PFSK-1 (cell line): Measurements from ENCODE around the gene TMEM139. TPM values are rescaled to one million over a fixed set of nuclear protein-coding genes. Genes with fewer than 3 reads are reported as not detected.

Source experiments
- FOXP2 ChIP-seq: optimal IDR thresholded peaks from 2 replicates; pipeline ENCODE3; 2011; ENCODE audit warnings: borderline replicate concordance, control low read depth, inconsistent platforms; ENCODE audit not compliant: insufficient read depth; ENCODE audit errors: extremely low read length, extremely low read depth
- POLR2AphosphoS5 ChIP-seq: IDR thresholded peaks from 2 replicates; pipeline ENCODE4 v1.6.1; 2012; ENCODE audit warnings: low read depth, mild to moderate bottlenecking, control low read depth, low read length, moderate library complexity
- REST ChIP-seq, 2 experiments: IDR thresholded peaks; 2 replicates each; pipeline versions ENCODE4 v1.6.1 to v1.8.0; 2011 to 2012; ENCODE audit warnings: low read depth in 2 of 2, low read length in 2 of 2, control low read depth in 1 of 2, inconsistent platforms in 1 of 2, mild to moderate bottlenecking in 1 of 2, moderate library complexity in 1 of 2; ENCODE audit not compliant: insufficient read depth in 1 of 2
- SIN3A ChIP-seq: IDR thresholded peaks from 2 replicates; pipeline ENCODE4 v1.6.1; 2012; ENCODE audit warnings: mild to moderate bottlenecking, low read length, moderate library complexity, borderline replicate concordance; ENCODE audit not compliant: insufficient read depth
- TAF1 ChIP-seq: IDR thresholded peaks from 2 replicates; pipeline ENCODE4 v1.6.1; 2012; ENCODE audit warnings: low read length, control low read depth, borderline replicate concordance; ENCODE audit not compliant: insufficient read depth
- polyA plus RNA-seq: library from polyadenylated mRNA; unstranded; fragments of >200 nt; gene quantifications from one replicate; pipeline ENCODE4 v1.2.1, GENCODE V29; 2012; ENCODE audit warnings: low read depth, missing spikeins; ENCODE audit not compliant: insufficient read length

The TMEM139 gene
- polyA plus RNA-seq, result 0.26 TPM

GRCh38 chr7:143284591-143285469 is at the start of gene TMEM139:
TMEM139 (plus strand) TSS chr7:143284958; CDS start chr7:143285958, 1,000 bp downstream.
- TF ChIP-seq SIN3A, result no peak
- TF ChIP-seq REST (IDR thresholded peaks at IDR 0.05; ENCODE audit: insufficient read depth in 1 of 2, low read depth in 2 of 2, low read length in 2 of 2), result no peak
- no peak for TF ChIP-seq TAF1
- TF ChIP-seq POLR2AphosphoS5, result no peak
- no peak for TF ChIP-seq FOXP2

GRCh38 chr7:143235561-143235960 is 49.2 kb upstream of the TMEM139 start:
- no peak for TF ChIP-seq POLR2AphosphoS5
- no peak for TF ChIP-seq REST (IDR thresholded peaks at IDR 0.05; ENCODE audit: insufficient read depth in 1 of 2, low read depth in 2 of 2, low read length in 2 of 2)
- TF ChIP-seq FOXP2, result no peak
- no peak for TF ChIP-seq TAF1
- no peak for TF ChIP-seq SIN3A

GRCh38 chr7:143236408-143236990 is 48.3 kb upstream of the TMEM139 start:
- TF ChIP-seq REST (IDR thresholded peaks at IDR 0.05; ENCODE audit: insufficient read depth in 1 of 2, low read depth in 2 of 2, low read length in 2 of 2) (no peak), SIN3A (no peak), FOXP2 (no peak), POLR2AphosphoS5 (no peak)

GRCh38 chr7:143237366-143237765 is 47.4 kb upstream of the TMEM139 start:
- TF ChIP-seq FOXP2, result no peak
- no peak for TF ChIP-seq TAF1
- no peak for TF ChIP-seq POLR2AphosphoS5
- TF ChIP-seq REST (IDR thresholded peaks at IDR 0.05; ENCODE audit: insufficient read depth in 1 of 2, low read depth in 2 of 2, low read length in 2 of 2), result no peak
- TF ChIP-seq SIN3A, result no peak
